AG04449 (cell line): ENCODE measurements around the gene NUTM1.

Experiments
- CTCF ChIA-PET: fragments of 350-600 bp; formaldehyde crosslinking; extraction: SDS; loops from one replicate; lab custom pipeline; 2021; ENCODE audit warnings: antibody characterized with exemption; lab: Yijun Ruan, JAX
- POLR2A ChIA-PET: fragments of 400-600, 350-600 bp; formaldehyde crosslinking; extraction: SDS; loops from one replicate; lab custom pipeline; 2020; ENCODE audit warnings: antibody characterized with exemption, inconsistent platforms; lab: Yijun Ruan, JAX
- DNase-seq: peaks from one replicate; pipeline ENCODE4 v3.0.0-alpha.2; 2010; ENCODE audit warnings: low read depth, low spot score
- H3K4me3 ChIP-seq: 2 replicates; pipeline ENCODE4 v1.5.1; 2011; ENCODE audit warnings: low read depth, mild to moderate bottlenecking, control low read depth, low read length
- CTCF ChIP-seq: IDR thresholded peaks from one replicate; pipeline ENCODE4 v1.5.1; 2011; ENCODE audit warnings: mild to moderate bottlenecking, moderate library complexity, low read length, control low read depth, inconsistent platforms; ENCODE audit not compliant: insufficient read depth; ENCODE audit errors: missing control alignments

NUTM1 gene

GRCh38 chr15:34353627-34354026 is 10.5 kb downstream of the NUTM1 start:
- TF ChIP-seq CTCF, result no peak
- POLR2A ChIA-PET, result no interaction called here
- DNase-seq, result no peak
- CTCF ChIA-PET, result interaction anchor here (0.9 to 2.4 kb wide), 4 partner anchors 9 to 18 kb away, joined by 3 to 17 read pairs (median 7); partner anchors contain the start of genes LPCAT4, NOP10 and NUTM1
- no peak overlapping the region for H3K4me3 ChIP-seq

- ChIA-PET CTCF (interaction anchor here (1.2 to 2.4 kb wide), 5 partner anchors 9 to 244 kb away, joined by 4 to 17 read pairs (median 6); partner anchors contain the start of genes KATNBL1, LPCAT4, NOP10 and NUTM1), POLR2A (no interaction called here)
- H3K4me3 ChIP-seq, result no peak overlapping the region
- DNase-seq, result no peak
- no peak for TF ChIP-seq CTCF
Observed at GRCh38 chr15:34354286-34354685, 11.2 kb downstream of the NUTM1 start.

- ChIA-PET POLR2A (no interaction called here), CTCF (interaction anchor here (1.2 to 2.4 kb wide), 4 partner anchors 12 to 245 kb away, joined by 4 to 17 read pairs (median 6); partner anchors contain the start of genes KATNBL1, LPCAT4, NOP10 and NUTM1)
- DNase-seq, result no peak
- no peak overlapping the region for H3K4me3 ChIP-seq
- TF ChIP-seq CTCF, result no peak
Observed at GRCh38 chr15:34355241-34355640, 12.1 kb downstream of the NUTM1 start.

- DNase-seq, result no peak
- TF ChIP-seq CTCF, result no peak
- ChIA-PET POLR2A (no interaction called here), CTCF (interaction anchor here (1.1 to 4.5 kb wide), 3 partner anchors 10 to 15 kb away, joined by 5 to 30 read pairs (median 7); partner anchors contain the start of genes LPCAT4, NOP10 and NUTM1)
- no peak overlapping the region for H3K4me3 ChIP-seq
Observed at GRCh38 chr15:34357653-34358052, 14.5 kb downstream of the NUTM1 start.

- no peak for DNase-seq
- POLR2A ChIA-PET, result no interaction called here
- no peak for TF ChIP-seq CTCF
- H3K4me3 ChIP-seq, result no peak overlapping the region
- CTCF ChIA-PET, result interaction anchor here (1.1 to 4.5 kb wide), 3 partner anchors 9 to 16 kb away, joined by 5 to 30 read pairs (median 7); partner anchors contain the start of genes LPCAT4, NOP10 and NUTM1
Observed at GRCh38 chr15:34358367-34358766, 15.3 kb downstream of the NUTM1 start.

- TF ChIP-seq CTCF, result no peak
- H3K4me3 ChIP-seq, result no peak overlapping the region
- no peak for DNase-seq
- CTCF ChIA-PET, result interaction anchor here (4.5 kb wide), 1 partner anchor 8 kb away, joined by 30 read pairs; the partner anchor contains the start of gene LPCAT4
- POLR2A ChIA-PET, result no interaction called here
Observed at GRCh38 chr15:34358948-34359347, 15.8 kb downstream of the NUTM1 start.
